ENCODE measurements around the gene TBC1D5. TPM values are rescaled to one million over a fixed set of nuclear protein-coding genes. Genes with fewer than 3 reads are reported as not detected.

Gene TBC1D5
- total RNA-seq, 1 experiment from 2014 or later = 38.3 TPM

- intact Hi-C loops (cut with micrococcal nuclease; ENCODE audit: unreplicated experiment) = no loop called here
- CTCF ChIA-PET = no interaction called here
- Mint-ChIP-seq H3K27ac (ENCODE audit: unreplicated experiment) (no peak overlapping the region), H3K36me3 (ENCODE audit: insufficient read depth, unreplicated experiment) (no peaks in the 10 kb centered on the region), H3K27me3 (ENCODE audit: unreplicated experiment) (peaks cover 9% of the 10 kb centered on the region), H3K9me3 (ENCODE audit: low read depth, unreplicated experiment) (peaks cover 3% of the 10 kb centered on the region), H3K4me3 (ENCODE audit: low read depth, unreplicated experiment) (no peak overlapping the region), H3K4me1 (ENCODE audit: low read depth, unreplicated experiment) (no peaks in the 10 kb centered on the region)
- no peak for DNase-seq
- BruUV-seq (replicated peaks) = no TSS peak
- TF ChIP-seq CTCF (IDR thresholded peaks at IDR 0.05; ENCODE audit: unreplicated experiment) = no peak
These were observed 606.7 kb downstream of the TBC1D5 start for GRCh38 chr3:17135696-17136095.

- Mint-ChIP-seq H3K27me3 (ENCODE audit: unreplicated experiment) (no peaks in the 10 kb centered on the region), H3K27ac (ENCODE audit: unreplicated experiment) (no peak overlapping the region), H3K4me1 (ENCODE audit: low read depth, unreplicated experiment) (no peaks in the 10 kb centered on the region), H3K36me3 (ENCODE audit: insufficient read depth, unreplicated experiment) (no peaks in the 10 kb centered on the region), H3K4me3 (ENCODE audit: low read depth, unreplicated experiment) (no peak overlapping the region), H3K9me3 (ENCODE audit: low read depth, unreplicated experiment) (no peaks in the 10 kb centered on the region)
- CTCF ChIA-PET = no interaction called here
- TF ChIP-seq CTCF (IDR thresholded peaks at IDR 0.05; ENCODE audit: unreplicated experiment) = no peak
- DNase-seq = no peak
- intact Hi-C loops (cut with micrococcal nuclease; ENCODE audit: unreplicated experiment) = no loop called here
- BruUV-seq (replicated peaks) = no TSS peak
These were observed 608.5 kb downstream of the TBC1D5 start for GRCh38 chr3:17133632-17134545.

GRCh38 chr3:17132286-17133115 lies 609.9 kb downstream of the TBC1D5 start:
- Mint-ChIP-seq H3K27ac (ENCODE audit: unreplicated experiment) (no peak overlapping the region), H3K27me3 (ENCODE audit: unreplicated experiment) (no peaks in the 10 kb centered on the region), H3K4me1 (ENCODE audit: low read depth, unreplicated experiment) (no peaks in the 10 kb centered on the region), H3K9me3 (ENCODE audit: low read depth, unreplicated experiment) (peaks cover 2% of the 10 kb centered on the region), H3K4me3 (ENCODE audit: low read depth, unreplicated experiment) (no peak overlapping the region), H3K36me3 (ENCODE audit: insufficient read depth, unreplicated experiment) (no peaks in the 10 kb centered on the region)
- BruUV-seq (replicated peaks) = no TSS peak
- no peak for DNase-seq
- CTCF ChIA-PET = no interaction called here
- TF ChIP-seq CTCF (IDR thresholded peaks at IDR 0.05; ENCODE audit: unreplicated experiment) = no peak
- intact Hi-C loops (cut with micrococcal nuclease; ENCODE audit: unreplicated experiment) = no loop called here

DNA sequence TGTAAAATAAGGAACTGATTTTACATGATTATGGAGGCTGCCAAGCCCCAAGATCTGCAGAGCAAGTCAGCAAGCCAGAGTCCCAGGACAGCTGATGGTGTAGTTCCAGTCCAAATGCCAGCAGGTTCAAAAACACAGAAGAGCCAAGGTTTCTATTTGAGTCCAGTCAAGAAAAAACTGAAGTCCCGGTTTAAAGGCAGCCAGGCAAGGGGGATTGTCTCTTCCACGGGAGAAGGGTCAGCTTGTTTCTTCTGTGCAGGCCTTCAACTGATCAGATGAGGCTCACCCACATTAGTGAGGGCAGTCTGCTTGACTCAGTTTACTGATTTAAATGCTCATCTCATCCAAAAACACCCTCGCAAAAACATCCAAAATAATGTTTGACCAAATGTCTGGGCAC lies 611.5 kb downstream of the TBC1D5 start:
- no TSS peak for BruUV-seq (replicated peaks)
- H3K4me1 Mint-ChIP-seq (ENCODE audit: low read depth, unreplicated experiment) = no peaks in the 10 kb centered on the region

More for the DNA sequence above, 611.5 kb downstream of the TBC1D5 start:
- no peak for DNase-seq
- Mint-ChIP-seq H3K27me3 (ENCODE audit: unreplicated experiment) (no peaks in the 10 kb centered on the region), H3K36me3 (ENCODE audit: insufficient read depth, unreplicated experiment) (no peaks in the 10 kb centered on the region), H3K4me3 (ENCODE audit: low read depth, unreplicated experiment) (no peak overlapping the region), H3K9me3 (ENCODE audit: low read depth, unreplicated experiment) (peaks cover 2% of the 10 kb centered on the region), H3K27ac (ENCODE audit: unreplicated experiment) (no peak overlapping the region)
- TF ChIP-seq CTCF (IDR thresholded peaks at IDR 0.05; ENCODE audit: unreplicated experiment) = no peak
- intact Hi-C loops (cut with micrococcal nuclease; ENCODE audit: unreplicated experiment) = no loop called here
- CTCF ChIA-PET = no interaction called here

Data from Calu3 (cell line).